Lower leg skin (tissue), 4 donors: ENCODE data around the gene TRAPPC3. TPM values are rescaled to one million over a fixed set of nuclear protein-coding genes. Genes with fewer than 3 reads are reported as not detected.

Experiments used
- DNase-seq, 2 donors: peaks; one replicate each; pipeline ENCODE4 v3.0.0-alpha.2; 2019; ENCODE audit warnings: low spot score in 2 of 2
- H3K4me3 ChIP-seq: fragments of 200-600 bp; sonication (generic); 2 replicates; pipeline ENCODE4 v1.5.1; 2017; ENCODE audit warnings: mild to moderate bottlenecking, low read depth; ENCODE audit not compliant: poor library complexity, severe bottlenecking
- POLR2A ChIP-seq, 2 donors: fragments of 450-650 bp; IDR thresholded peaks; one replicate each; pipeline ENCODE4 v1.6.1; 2016 to 2017; ENCODE audit warnings: antibody characterized with exemption in 2 of 2, mild to moderate bottlenecking in 1 of 2, moderate library complexity in 1 of 2
- WGBS, 2 donors: methylation state at CpG; one replicate each; pipeline ENCODE4 v1.1.5; 2018; 5-methylcytosine and 5-hydroxymethylcytosine counted together
- intact Hi-C: fragments of 100-400 bp; cut with DNase I; formaldehyde crosslinking; loops from one replicate; pipeline ENCODE4 v1.15.0; 2023; ENCODE audit warnings: low total_unique reads
- total RNA-seq, 4 donors: library from RNA; depleted of rRNA; stranded (reverse); fragments of >200 nt; gene quantifications; one replicate each; pipeline ENCODE4 v1.1.0, GENCODE V29; 2016
- TF ChIP-seq, protein P1 (sequence below), 3 donors: fragments of 450-650 bp; IDR thresholded peaks; one replicate each; pipeline ENCODE4 v1.5.1; 2016; ENCODE audit warnings: antibody characterized with exemption in 3 of 3, mild to moderate bottlenecking in 3 of 3, moderate library complexity in 2 of 3

Gene TRAPPC3
- total RNA-seq, 4 donors from 2014 or later = 78.3 to 113 (median 104) TPM

DNA sequence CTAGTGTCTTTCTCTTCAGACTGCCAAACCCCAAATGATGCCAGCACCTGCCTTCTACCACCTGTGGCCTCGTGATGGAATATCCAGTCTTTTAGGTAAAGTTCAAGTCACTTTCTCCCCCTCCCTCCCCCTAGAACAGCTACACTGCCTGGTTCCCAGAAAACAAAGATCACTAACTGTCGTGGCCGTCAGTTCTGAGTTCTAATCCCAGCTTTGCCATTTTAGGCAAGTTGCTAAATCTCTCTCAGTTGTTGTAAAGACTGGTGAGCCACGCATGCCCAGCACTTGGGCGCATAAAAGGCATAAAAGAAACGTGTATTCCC lies 648 bp upstream of the TRAPPC3 start:
- 9 to 15% methylated on average over 6 of the region's 6 CpGs for WGBS, 2 donors
- no peak overlapping the region for H3K4me3 ChIP-seq
- intact Hi-C loops = no loop called here
- no peak for TF ChIP-seq POLR2A (IDR thresholded peaks at IDR 0.05)
- TF ChIP-seq, protein P1, sequence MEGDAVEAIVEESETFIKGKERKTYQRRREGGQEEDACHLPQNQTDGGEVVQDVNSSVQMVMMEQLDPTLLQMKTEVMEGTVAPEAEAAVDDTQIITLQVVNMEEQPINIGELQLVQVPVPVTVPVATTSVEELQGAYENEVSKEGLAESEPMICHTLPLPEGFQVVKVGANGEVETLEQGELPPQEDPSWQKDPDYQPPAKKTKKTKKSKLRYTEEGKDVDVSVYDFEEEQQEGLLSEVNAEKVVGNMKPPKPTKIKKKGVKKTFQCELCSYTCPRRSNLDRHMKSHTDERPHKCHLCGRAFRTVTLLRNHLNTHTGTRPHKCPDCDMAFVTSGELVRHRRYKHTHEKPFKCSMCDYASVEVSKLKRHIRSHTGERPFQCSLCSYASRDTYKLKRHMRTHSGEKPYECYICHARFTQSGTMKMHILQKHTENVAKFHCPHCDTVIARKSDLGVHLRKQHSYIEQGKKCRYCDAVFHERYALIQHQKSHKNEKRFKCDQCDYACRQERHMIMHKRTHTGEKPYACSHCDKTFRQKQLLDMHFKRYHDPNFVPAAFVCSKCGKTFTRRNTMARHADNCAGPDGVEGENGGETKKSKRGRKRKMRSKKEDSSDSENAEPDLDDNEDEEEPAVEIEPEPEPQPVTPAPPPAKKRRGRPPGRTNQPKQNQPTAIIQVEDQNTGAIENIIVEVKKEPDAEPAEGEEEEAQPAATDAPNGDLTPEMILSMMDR (IDR thresholded peaks at IDR 0.05) = no peak
- peak in 1 of 2 donors; percentile 85 for DNase-seq

DNA sequence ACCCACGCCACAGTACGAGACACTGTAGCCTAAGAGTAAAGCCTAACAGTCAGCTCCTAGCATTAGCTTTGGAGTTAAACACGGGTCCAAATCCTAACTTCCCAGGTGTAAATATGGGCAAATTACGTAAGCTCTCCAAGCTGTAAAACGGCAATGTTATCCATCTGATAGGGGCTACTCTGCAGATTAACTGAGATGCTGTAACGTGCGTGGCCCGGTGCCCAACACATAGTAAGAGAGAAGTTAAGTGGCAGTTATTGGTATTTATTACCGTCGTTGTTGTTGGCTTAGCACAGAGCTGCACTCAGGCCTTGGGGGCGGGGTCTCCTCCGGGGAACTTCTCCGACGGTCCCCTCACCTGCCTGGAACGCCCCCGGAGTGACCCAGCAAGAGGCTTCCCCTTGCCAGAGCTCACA lies 457 bp downstream of the TRAPPC3 start:
- TF ChIP-seq, protein P1 (IDR thresholded peaks at IDR 0.05) = no peak
- no peak for TF ChIP-seq POLR2A (IDR thresholded peaks at IDR 0.05)
- WGBS, 2 donors = 0 to 2% methylated on average over 16 of the region's 16 CpGs
- DNase-seq = no peak
- peak overlapping the region; percentile 59 for H3K4me3 ChIP-seq
- intact Hi-C loops = no loop called here

DNA sequence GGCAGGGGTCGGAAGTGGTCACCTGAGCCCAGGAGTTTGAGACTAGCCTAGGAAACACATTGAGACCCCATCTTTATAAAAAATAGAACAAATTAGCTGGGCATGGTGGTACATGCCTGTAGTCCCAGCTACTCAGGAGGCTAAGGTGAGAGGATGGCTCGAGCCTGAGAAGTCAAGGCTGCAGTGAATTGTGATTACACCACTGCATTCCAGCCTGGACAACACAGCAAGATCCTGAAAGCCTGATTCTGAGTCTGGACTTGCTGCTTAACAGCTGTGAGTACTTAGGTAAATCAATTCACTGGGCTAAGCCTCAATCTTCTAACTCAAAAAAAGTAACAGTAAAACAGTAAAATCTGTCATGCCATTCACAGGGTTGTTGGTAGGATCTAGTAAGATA lies 4.9 kb downstream of the TRAPPC3 start:
- no peak overlapping the region for H3K4me3 ChIP-seq
- intact Hi-C loops = no loop called here
- no peak for TF ChIP-seq POLR2A (IDR thresholded peaks at IDR 0.05)
- TF ChIP-seq, protein P1 (IDR thresholded peaks at IDR 0.05) = no peak
- DNase-seq = no peak
- WGBS, 2 donors = 91 to 93% methylated on average over 2 of the region's 2 CpGs

DNA sequence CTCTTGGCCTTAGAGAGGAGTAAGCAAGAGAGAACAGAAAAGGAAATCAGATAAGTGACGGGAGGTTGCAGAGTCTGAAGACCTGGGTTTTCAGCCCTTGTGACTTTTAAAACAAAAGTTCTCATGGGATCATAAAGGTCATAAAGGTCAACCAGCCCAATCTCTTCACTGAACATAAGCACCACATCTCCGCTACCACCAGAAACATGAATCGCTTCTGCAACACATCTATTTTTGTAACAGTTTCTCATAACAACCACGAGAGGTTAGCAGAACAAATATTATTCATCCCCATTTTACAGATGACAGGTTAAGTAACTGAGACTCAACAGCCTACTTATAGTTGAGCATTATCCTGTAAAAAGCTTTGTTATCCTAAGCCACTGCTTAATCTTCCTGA lies 5.9 kb downstream of the TRAPPC3 start:
- intact Hi-C loops = no loop called here
- no peak for TF ChIP-seq POLR2A (IDR thresholded peaks at IDR 0.05)
- TF ChIP-seq, protein P1 (IDR thresholded peaks at IDR 0.05) = no peak
- no peak overlapping the region for H3K4me3 ChIP-seq
- DNase-seq = no peak
- 82 to 93% methylated on average over 4 of the region's 4 CpGs for WGBS, 2 donors

DNA sequence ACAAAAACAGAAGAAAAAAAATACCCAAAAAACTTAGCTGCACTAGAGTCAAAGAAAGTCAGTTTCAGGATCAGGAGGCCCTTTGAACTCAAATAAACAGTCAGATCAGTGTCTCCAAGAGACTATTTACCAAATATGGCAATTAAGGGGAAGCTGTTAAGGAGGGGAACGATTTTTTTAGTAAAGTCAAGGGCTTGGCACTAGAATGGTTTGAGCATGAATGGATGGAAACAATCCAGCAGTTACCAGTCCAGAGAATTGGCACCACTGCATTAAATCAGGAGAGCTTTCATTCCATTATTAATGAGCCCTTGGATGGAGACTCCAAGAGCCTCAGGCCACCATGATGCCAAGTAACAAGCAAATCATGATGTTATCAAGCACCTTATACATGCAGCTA lies 7.2 kb downstream of the TRAPPC3 start:
- intact Hi-C loops = no loop called here
- DNase-seq = no peak
- WGBS, 2 donors = 8 to 13% methylated on average over 1 of the region's 1 CpG
- no peak overlapping the region for H3K4me3 ChIP-seq
- TF ChIP-seq POLR2A (IDR thresholded peaks at IDR 0.05) = no peak
- TF ChIP-seq, protein P1 (IDR thresholded peaks at IDR 0.05) = no peak

DNA sequence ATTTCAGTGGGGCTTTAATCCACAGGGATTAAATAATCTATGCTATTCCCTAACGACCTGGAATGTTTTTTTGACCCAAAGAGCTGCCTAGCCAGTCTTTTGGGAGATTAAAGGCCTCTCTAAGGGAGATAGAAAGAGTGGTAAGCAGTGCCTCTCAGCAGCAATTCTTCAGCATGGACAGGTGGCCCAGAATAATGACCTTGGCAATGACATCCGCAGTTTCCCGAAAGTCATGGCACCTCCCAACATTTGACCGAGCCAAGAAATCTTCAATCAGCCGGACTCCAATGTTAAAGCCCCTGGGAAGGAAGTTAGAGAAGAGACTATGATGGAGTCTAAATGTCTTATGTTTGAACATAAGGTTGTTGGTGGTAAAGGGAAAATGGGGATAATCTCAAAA lies 9.8 kb downstream of the TRAPPC3 start:
- WGBS, 2 donors = 87 to 88% methylated on average over 5 of the region's 5 CpGs
- TF ChIP-seq POLR2A (IDR thresholded peaks at IDR 0.05) = no peak
- TF ChIP-seq, protein P1 (IDR thresholded peaks at IDR 0.05) = no peak
- no peak overlapping the region for H3K4me3 ChIP-seq
- DNase-seq = no peak
- intact Hi-C loops = no loop called here
